Brain microvascular endothelial cell (primary cell): Measurements from ENCODE around the gene EVI5.

ENCODE experiments used
- DNase-seq: peaks from one replicate; pipeline ENCODE4 v3.0.0-alpha.2; 2020
- H3K27ac ChIP-seq: fragments of 250-450 bp; sonication (Bioruptor Pico); 2 replicates; pipeline ENCODE4 v1.5.1; 2020; ENCODE audit warnings: mild to moderate bottlenecking, moderate library complexity
- H3K27me3 ChIP-seq: fragments of 250-450 bp; sonication (Bioruptor Pico); replicated peaks from 2 replicates; pipeline ENCODE4 v1.5.1; 2020; ENCODE audit warnings: mild to moderate bottlenecking
- H3K36me3 ChIP-seq: fragments of 250-450 bp; sonication (Bioruptor Pico); replicated peaks from 2 replicates; pipeline ENCODE4 v1.5.1; 2020; ENCODE audit warnings: mild to moderate bottlenecking
- H3K4me3 ChIP-seq: 2 replicates; pipeline ENCODE4 v1.5.1; 2011; ENCODE audit warnings: low read depth, mild to moderate bottlenecking, control low read depth, low read length, moderate library complexity
- CTCF ChIP-seq: IDR thresholded peaks from 2 replicates; pipeline ENCODE4 v1.5.1; 2011; ENCODE audit warnings: low read depth, mild to moderate bottlenecking, moderate library complexity, low read length, control low read depth, inconsistent platforms; ENCODE audit errors: missing control alignments
- in situ Hi-C: cut with HindIII; loops from 2 replicates; pipeline ENCODE4 v1.10.0; 2017; ENCODE audit warnings: low sequenced_read_pairs, low pct_ligation_motif_present

EVI5 gene

GRCh38 chr1:92754719-92755050 is 30.2 kb downstream of the EVI5 start:
- H3K4me3 ChIP-seq = no peak overlapping the region
- peak overlapping the region; percentile 15 for H3K27ac ChIP-seq
- in situ Hi-C loops = no loop called here
- DNase-seq = no peak
- peaks cover 8% of the 10 kb centered on the region for H3K36me3 ChIP-seq
- TF ChIP-seq CTCF = no peak
- H3K27me3 ChIP-seq = no peaks in the 10 kb centered on the region

- H3K4me3 ChIP-seq = no peak overlapping the region
- DNase-seq = peak; percentile 12
- in situ Hi-C loops = no loop called here
- peak overlapping the region; percentile 15 for H3K27ac ChIP-seq
- H3K36me3 ChIP-seq = peaks cover 8% of the 10 kb centered on the region
- no peaks in the 10 kb centered on the region for H3K27me3 ChIP-seq
- no peak for TF ChIP-seq CTCF
These were observed 30.7 kb downstream of the EVI5 start for GRCh38 chr1:92754000-92754718.

GRCh38 chr1:92752719-92753118 is 32.2 kb downstream of the EVI5 start:
- in situ Hi-C loops = no loop called here
- Histone ChIP-seq H3K27ac (peak overlapping the region; percentile 6), H3K27me3 (no peaks in the 10 kb centered on the region)

GRCh38 chr1:92749024-92749634 is 35.8 kb downstream of the EVI5 start:
- peak; percentile 84 for TF ChIP-seq CTCF
- H3K4me3 ChIP-seq = no peak overlapping the region
- H3K27me3 ChIP-seq = no peaks in the 10 kb centered on the region
- DNase-seq = peak; percentile 49
- in situ Hi-C loops = no loop called here
- no peaks in the 10 kb centered on the region for H3K36me3 ChIP-seq
- H3K27ac ChIP-seq = no peak overlapping the region

More at GRCh38 chr1:92752719-92753118, 32.2 kb downstream of the EVI5 start:
- DNase-seq = peak; percentile 19
- peaks cover 8% of the 10 kb centered on the region for H3K36me3 ChIP-seq
- H3K4me3 ChIP-seq = no peak overlapping the region
- no peak for TF ChIP-seq CTCF

- in situ Hi-C loops = no loop called here
- H3K27me3 ChIP-seq = no peaks in the 10 kb centered on the region
- H3K27ac ChIP-seq = no peak overlapping the region
- no peak overlapping the region for H3K4me3 ChIP-seq
- H3K36me3 ChIP-seq = no peaks in the 10 kb centered on the region
- peak; percentile 27 for TF ChIP-seq CTCF
- no peak for DNase-seq
These were observed 36.8 kb downstream of the EVI5 start for GRCh38 chr1:92748138-92748537.
